MCF 10A (cell line): ENCODE measurements around the gene ZNF384. TPM values are rescaled to one million over a fixed set of nuclear protein-coding genes. Genes with fewer than 3 reads are reported as not detected.

Experiments
- BruUV-seq: library from RNA; stranded (reverse); fragments of 400-500 nt; replicated peaks from 2 replicates; lab custom pipeline; 2021; lab: Mats Ljungman, UMichigan
- CTCF ChIA-PET: fragments of 300-600 bp; sonication (Branson Sonifier 250); formaldehyde crosslinking; extraction: SDS; loops from one replicate; lab custom pipeline; 2021; ENCODE audit warnings: antibody characterized with exemption, inconsistent platforms; lab: Yijun Ruan, JAX
- POLR2A ChIA-PET: fragments of 300-600, 350-650 bp; sonication (Branson Sonifier 250); formaldehyde crosslinking; extraction: SDS; loops from one replicate; lab custom pipeline; 2020; ENCODE audit warnings: antibody characterized with exemption, inconsistent platforms; lab: Yijun Ruan, JAX
- DNase-seq: peaks from one replicate; pipeline ENCODE4 v3.0.0-alpha.2; 2018; ENCODE audit not compliant: unreplicated experiment
- H3K27ac Mint-ChIP-seq: one replicate; pipeline ENCODE4 v1.8.0; 2022; ENCODE audit warnings: mild to moderate bottlenecking, low read depth, mixed read lengths; ENCODE audit not compliant: unreplicated experiment
- H3K27me3 Mint-ChIP-seq: one replicate; pipeline ENCODE4 v1.8.0; 2022; ENCODE audit warnings: mixed read lengths; ENCODE audit not compliant: insufficient read depth, unreplicated experiment
- H3K36me3 Mint-ChIP-seq: one replicate; pipeline ENCODE4 v1.8.0; 2022; ENCODE audit warnings: mild to moderate bottlenecking, moderate library complexity, mixed read lengths; ENCODE audit not compliant: insufficient read depth, unreplicated experiment
- H3K4me1 Mint-ChIP-seq: one replicate; pipeline ENCODE4 v1.8.0; 2022; ENCODE audit warnings: mixed read lengths; ENCODE audit not compliant: insufficient read depth, unreplicated experiment
- H3K4me3 Mint-ChIP-seq: one replicate; pipeline ENCODE4 v1.8.0; 2022; ENCODE audit warnings: mild to moderate bottlenecking, moderate library complexity, mixed read lengths; ENCODE audit not compliant: unreplicated experiment
- H3K9me3 Mint-ChIP-seq: one replicate; pipeline ENCODE4 v1.8.0; 2022; ENCODE audit warnings: mixed read lengths; ENCODE audit not compliant: unreplicated experiment
- intact Hi-C: fragments of 100-400 bp; cut with micrococcal nuclease; formaldehyde crosslinking; loops from 2 replicates; pipeline ENCODE4 v1.14.1; 2022
- total RNA-seq: library from RNA; stranded (reverse); gene quantifications from 2 replicates; pipeline ENCODE4 v1.2.3, GENCODE V29; 2022
- TF ChIP-seq, protein P1 (sequence below): fragments of 200-600 bp; IDR thresholded peaks from one replicate; pipeline ENCODE4 v1.8.0; 2022; ENCODE audit warnings: antibody characterized with exemption, mild to moderate bottlenecking; ENCODE audit not compliant: unreplicated experiment

The ZNF384 gene
- total RNA-seq, 1 experiment from 2014 or later: 62.8 TPM

DNA sequence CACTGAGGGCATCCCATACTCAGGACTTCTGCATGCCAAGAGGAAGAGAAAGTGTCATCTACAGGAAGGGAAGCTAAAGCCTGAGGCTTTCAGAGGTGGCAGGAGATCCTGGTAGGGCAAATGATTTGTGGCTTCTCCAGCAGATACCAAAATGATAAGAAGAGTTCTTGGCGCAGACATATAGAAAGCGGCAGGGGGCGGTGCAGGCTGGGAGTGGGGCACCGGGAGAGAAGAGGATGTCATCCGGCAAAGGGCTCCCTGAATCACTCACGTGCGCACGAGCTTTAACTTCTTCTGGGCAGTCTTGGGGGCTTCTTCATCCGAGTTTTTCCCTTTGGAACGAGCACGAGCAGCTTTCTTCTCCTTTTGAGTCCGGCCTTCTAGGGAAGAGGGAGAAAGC is 36.8 kb downstream of the ZNF384 start:
- Mint-ChIP-seq H3K27ac (no peak overlapping the region), H3K9me3 (no peaks in the 10 kb centered on the region), H3K4me3 (no peak overlapping the region), H3K36me3 (peaks cover 73% of the 10 kb centered on the region), H3K27me3 (no peaks in the 10 kb centered on the region), H3K4me1 (no peaks in the 10 kb centered on the region)
- TF ChIP-seq, protein P1, sequence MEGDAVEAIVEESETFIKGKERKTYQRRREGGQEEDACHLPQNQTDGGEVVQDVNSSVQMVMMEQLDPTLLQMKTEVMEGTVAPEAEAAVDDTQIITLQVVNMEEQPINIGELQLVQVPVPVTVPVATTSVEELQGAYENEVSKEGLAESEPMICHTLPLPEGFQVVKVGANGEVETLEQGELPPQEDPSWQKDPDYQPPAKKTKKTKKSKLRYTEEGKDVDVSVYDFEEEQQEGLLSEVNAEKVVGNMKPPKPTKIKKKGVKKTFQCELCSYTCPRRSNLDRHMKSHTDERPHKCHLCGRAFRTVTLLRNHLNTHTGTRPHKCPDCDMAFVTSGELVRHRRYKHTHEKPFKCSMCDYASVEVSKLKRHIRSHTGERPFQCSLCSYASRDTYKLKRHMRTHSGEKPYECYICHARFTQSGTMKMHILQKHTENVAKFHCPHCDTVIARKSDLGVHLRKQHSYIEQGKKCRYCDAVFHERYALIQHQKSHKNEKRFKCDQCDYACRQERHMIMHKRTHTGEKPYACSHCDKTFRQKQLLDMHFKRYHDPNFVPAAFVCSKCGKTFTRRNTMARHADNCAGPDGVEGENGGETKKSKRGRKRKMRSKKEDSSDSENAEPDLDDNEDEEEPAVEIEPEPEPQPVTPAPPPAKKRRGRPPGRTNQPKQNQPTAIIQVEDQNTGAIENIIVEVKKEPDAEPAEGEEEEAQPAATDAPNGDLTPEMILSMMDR: no peak
- DNase-seq: no peak
- no TSS peak for BruUV-seq
- ChIA-PET CTCF (interaction anchor here (0.6 kb wide), 1 partner anchor 137 kb away, joined by 4 read pairs; no protein-coding TSS in a partner anchor), POLR2A (no interaction called here)
- intact Hi-C loops: no loop called here

DNA sequence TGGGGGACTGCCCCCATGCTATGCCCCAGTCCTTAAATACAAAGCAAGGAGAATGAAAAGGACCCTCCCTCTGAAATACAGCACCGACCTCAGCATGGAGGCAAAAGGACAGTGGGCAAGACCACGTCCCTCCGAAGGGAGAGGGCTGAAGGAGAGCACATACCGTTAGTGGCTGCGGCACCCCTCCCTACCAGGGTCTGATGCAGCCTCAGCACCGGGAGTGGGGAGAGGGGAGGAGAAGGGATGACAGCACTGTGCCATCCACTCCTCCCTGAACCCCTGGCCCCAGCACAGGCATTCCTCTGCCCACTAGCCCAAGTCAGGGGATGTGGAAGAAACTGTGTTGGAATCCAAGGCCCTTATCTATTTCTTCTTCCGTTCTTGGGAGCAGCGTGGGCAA is 38.3 kb downstream of the ZNF384 start:
- H3K4me3 Mint-ChIP-seq: no peak overlapping the region
- no peak overlapping the region for H3K27ac Mint-ChIP-seq
- TF ChIP-seq, protein P1: no peak
- no peaks in the 10 kb centered on the region for H3K4me1 Mint-ChIP-seq
- ChIA-PET CTCF (interaction anchor here (0.7 kb wide), 1 partner anchor 73 kb away, joined by 3 read pairs; no protein-coding TSS in a partner anchor), POLR2A (no interaction called here)
- intact Hi-C loops: no loop called here
- DNase-seq: no peak
- H3K27me3 Mint-ChIP-seq: no peaks in the 10 kb centered on the region
- no TSS peak for BruUV-seq
- no peaks in the 10 kb centered on the region for H3K9me3 Mint-ChIP-seq
- peaks cover 65% of the 10 kb centered on the region for H3K36me3 Mint-ChIP-seq

DNA sequence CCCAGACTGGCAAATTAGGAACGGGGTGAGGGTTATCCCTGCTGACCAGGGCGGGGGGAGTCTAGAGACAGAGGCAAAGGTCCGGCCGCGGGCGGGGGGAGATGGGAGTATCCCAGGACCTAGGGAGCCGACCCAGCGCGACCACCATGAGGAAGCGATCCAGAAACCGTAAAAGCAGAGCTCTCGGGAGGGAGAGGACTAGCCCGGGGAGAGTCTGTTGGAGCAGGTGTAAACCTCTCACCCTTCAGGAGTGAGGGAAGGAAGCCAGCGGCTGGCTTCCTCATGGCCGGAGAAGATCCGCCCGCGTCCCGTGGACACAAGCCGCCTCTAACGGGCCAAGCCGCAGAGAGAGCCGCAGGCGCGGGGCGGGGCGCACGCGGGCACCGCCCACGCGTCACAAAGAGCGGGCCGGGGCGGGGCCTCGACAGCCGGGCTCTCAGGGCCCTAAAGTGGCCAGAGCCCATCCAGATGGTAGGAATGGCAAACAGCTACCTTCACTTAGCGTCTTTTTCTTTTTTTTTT is 42.0 kb downstream of the ZNF384 start, which contains the start of gene ACRBP:
Gene ACRBP (minus strand): TSS at position 350 of the 522 bp plus-strand sequence. CDS start 66 bp downstream, at position 284.
- intact Hi-C loops: no loop called here
- Mint-ChIP-seq H3K36me3 (peaks cover 30% of the 10 kb centered on the region), H3K27ac (peak within 1 kb of the TSS; percentile 64), H3K27me3 (peaks cover 11% of the 10 kb centered on the region), H3K9me3 (peaks cover 9% of the 10 kb centered on the region), H3K4me1 (no peaks in the 10 kb centered on the region), H3K4me3 (no peak within 1 kb of the TSS)
- TF ChIP-seq, protein P1: no peak
- POLR2A ChIA-PET: interaction anchor here (0.5 kb wide), 1 partner anchor 16 kb away, joined by 4 read pairs; no protein-coding TSS in a partner anchor
- CTCF ChIA-PET: interaction anchor here (0.7 kb wide), 1 partner anchor 29 kb away, joined by 3 read pairs; no protein-coding TSS in a partner anchor
- no TSS peak for BruUV-seq
- no peak for DNase-seq

DNA sequence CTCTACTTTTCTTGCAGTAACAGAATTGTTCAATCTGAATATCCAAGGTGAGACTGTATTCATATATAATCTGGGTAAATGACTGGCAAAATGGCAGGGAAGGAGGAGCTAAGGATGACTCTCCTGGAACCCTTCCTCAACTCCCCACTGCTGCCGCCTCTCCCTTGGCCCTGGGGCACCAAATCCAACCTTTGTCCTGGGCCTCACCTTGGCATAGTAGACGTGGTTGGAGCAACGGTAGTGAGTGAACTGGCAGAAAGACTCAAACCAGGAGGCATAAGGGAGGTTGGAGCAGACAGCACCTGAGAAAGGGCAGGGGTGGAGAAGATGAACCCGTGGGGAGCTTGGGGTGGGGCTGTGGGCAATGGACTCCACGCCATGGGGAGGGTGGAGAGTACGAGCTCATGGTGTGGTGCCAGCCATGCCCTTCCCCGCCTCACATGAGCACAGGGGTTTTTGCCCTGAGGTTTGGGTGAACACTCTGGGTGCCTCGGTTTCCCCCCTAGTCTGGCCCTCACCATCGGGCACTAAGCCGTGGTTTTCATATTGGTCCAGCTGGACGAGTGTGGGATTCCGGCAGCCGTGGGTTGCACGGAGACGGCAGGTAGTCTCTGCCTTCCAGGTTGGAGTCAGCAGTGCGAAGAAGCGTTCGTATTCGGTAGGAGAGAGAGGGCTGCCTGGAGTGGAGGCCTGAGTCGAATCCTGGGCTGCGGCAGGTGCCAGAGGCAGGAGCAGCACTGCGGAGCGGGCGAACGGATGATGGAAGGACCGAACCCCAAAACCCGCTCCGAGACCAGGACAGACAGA is 42.7 kb downstream of the ZNF384 start:
- POLR2A ChIA-PET: interaction anchor here (0.5 to 0.7 kb wide), 2 partner anchors 17 to 79 kb away, joined by 4 read pairs; partner anchors contain the start of gene NOP2
- Mint-ChIP-seq H3K4me3 (no peak overlapping the region), H3K27ac (peak overlapping the region; percentile 64), H3K9me3 (peaks cover 9% of the 10 kb centered on the region), H3K4me1 (no peaks in the 10 kb centered on the region), H3K27me3 (peaks cover 18% of the 10 kb centered on the region), H3K36me3 (peaks cover 23% of the 10 kb centered on the region)
- no peak for DNase-seq
- BruUV-seq: no TSS peak
- TF ChIP-seq, protein P1: no peak
- CTCF ChIA-PET: interaction anchor here (0.7 to 1.1 kb wide), 3 partner anchors 23 to 33 kb away, joined by 3 read pairs; no protein-coding TSS in a partner anchor
- intact Hi-C loops: no loop called here
